Activated T-cell treated with anti-CD3 and anti-CD28 coated beads, Interleukin-2, amount 50 U/mL, for 48 hours (primary cell): ENCODE measurements around the gene KRTAP4-9.
"Not testable (repeated sequence)": the region's sequence is repeated elsewhere in the genome, so short reads cannot be mapped to it uniquely, and the experiment has no call there.

Experiments
- DNase-seq, 2 experiments: peaks; one replicate each; pipeline ENCODE4 v3.0.0-alpha.2; 2020

The KRTAP4-9 gene

GRCh38 chr17:41105347-41105746, at the start of gene KRTAP4-9:
KRTAP4-9 (plus strand) TSS chr17:41105389; CDS start chr17:41105389, 0 bp downstream.
- DNase-seq: not testable (repeated sequence)

- DNase-seq: no peak
These were observed 47.6 kb upstream of the KRTAP4-9 start for GRCh38 chr17:41057547-41057946.

DNA sequence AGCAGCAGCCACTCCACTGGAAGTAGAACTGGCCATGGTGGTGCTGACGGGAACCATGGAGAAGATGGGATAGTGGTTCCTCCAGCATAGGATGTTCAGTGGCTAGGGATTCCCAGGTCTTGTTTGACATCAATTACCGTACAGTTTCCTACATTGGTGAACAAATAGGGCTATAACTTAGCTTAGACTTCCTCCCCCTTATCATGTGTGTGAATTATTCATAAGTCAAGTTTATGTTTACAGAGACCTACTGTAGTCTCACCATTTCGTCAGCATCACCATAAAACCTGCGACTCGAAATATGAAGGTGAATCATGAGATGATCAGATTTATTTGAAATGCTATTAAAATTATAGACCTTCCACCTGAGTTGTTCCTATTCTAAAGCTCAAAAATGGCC, 46.4 kb upstream of the KRTAP4-9 start:
- DNase-seq: no peak

GRCh38 chr17:41059276-41060051, 45.7 kb upstream of the KRTAP4-9 start:
- not testable (repeated sequence) for DNase-seq

- no peak for DNase-seq
These were observed 45.1 kb upstream of the KRTAP4-9 start, which contains the start of gene KRTAP2-3 for GRCh38 chr17:41060052-41060604. KRTAP2-3 (minus strand) TSS chr17:41060114; CDS start chr17:41060050, 64 bp downstream.

DNA sequence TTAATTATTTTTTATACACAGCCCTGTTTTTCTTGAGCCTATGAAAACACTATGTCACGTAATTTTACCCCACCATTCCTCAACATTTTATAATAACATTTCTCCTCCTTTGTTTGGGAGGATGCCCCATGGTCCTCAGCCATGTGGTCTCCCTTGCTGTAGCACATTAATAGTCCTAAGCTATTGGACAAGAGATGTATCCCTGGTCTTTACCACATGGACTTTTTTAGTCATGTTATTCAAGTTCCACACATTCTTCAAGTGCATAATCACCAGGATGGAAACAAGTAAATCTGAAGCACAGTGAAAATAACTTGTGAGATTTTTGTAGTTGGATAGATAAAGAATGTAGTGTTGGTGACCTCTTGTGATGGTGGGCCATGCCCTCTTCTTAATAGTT, 43.2 kb upstream of the KRTAP4-9 start:
- DNase-seq: no peak

DNA sequence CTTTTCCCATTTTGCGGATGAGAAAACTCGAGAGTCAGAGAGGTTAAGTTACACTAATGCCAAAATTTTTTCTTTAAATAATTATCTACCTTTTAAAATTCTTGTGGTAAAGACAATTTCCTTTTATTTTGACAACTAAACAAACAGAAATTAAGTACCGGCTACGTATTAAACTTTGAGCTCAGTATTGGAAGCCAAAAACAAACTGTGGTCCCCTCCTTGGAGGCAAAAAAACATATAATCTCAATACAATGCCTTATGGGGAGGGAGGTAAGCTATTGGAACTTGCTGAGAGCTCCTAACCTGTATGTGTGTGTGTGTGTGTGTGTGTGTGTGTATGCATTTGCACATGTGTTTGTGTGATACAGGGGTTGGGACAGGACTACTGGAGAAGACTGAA, 41.7 kb upstream of the KRTAP4-9 start:
- no peak for DNase-seq

GRCh38 chr17:41064301-41064700, 40.9 kb upstream of the KRTAP4-9 start:
- DNase-seq: no peak

GRCh38 chr17:41065016-41065689, 40.0 kb upstream of the KRTAP4-9 start:
- DNase-seq: not testable (repeated sequence)

DNA sequence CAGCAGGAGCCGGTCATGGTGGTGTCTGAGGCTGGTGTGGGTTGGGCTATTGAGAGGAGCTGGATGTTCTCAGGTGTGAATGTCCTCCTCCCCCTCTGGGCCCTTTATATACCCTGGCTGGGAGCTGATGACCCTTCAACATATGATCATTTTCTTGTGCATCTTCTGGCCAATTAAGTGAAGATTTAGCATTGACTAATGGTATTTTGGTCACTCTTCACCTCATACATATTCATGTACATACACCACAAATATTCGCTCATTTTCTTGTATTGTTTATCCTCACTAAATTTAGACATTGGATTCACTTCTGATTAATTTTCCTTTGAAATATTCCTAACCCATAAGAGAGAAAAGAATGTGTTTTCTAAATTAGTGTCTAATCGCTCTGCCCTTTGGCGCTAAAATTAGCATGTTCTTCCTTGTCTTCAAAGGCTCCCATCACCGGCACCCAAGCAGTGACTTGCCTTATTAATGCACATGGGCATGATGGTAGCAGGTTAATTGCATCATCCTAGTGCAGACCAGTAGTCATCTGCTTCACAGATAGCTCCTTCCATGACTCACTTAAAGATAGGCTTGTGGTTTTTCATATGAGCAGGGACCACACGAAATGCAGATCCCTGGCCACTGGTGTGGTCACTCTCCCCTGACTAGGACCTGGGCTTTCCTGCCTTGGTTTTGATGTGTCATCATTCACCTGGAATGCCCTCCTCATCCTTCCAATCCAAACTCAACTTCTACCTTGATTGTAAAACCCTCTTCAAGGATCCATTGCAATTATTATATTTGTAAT, 39.2 kb upstream of the KRTAP4-9 start, which contains the start of gene KRTAP2-4:
Gene KRTAP2-4, minus strand, starts transcription at position 51 of the 796 bp plus-strand sequence. Its CDS starts 34 bp downstream, at position 17.
- no peak for DNase-seq

DNA sequence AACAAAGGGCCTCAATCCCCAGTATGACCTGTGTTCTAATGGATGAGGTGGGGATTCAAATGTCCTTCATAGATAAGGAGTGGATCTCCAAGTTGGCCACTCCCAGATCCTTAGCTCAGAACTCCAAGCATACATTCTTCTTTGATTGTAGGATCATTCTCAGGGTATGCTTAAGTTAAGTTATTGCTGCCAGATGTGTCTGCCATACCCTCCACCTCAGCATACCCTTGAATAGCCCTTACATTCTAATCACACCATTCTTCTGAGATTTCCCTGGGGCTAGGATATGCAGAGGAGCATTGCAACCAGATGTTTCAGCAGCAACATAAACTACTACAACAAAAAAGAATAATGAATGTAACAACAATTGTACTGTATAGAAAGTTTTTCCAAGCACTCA, 37.9 kb upstream of the KRTAP4-9 start:
- no peak for DNase-seq

DNA sequence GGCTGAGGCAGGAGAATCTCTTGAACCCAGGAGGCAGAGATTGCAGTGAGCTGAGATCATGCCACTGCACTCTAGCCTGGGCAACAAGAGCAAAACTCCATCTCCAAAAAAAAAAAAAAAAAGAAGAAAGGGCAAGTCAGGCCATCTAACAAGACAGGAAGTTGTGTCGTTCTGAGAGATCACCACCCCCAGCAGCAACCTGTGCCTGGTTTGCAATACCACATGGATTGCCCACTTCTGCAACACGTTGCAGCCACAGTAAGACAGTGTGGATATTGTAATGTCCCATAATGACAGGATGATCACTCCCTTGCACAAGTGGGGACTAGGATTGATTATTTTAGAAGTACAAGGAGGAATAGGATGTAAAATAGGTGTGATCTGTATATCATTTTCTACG, 36.2 kb upstream of the KRTAP4-9 start:
- no peak for DNase-seq

- DNase-seq: no peak
These were observed 33.4 kb upstream of the KRTAP4-9 start for GRCh38 chr17:41071606-41072360.

- no peak for DNase-seq
These were observed 31.5 kb upstream of the KRTAP4-9 start for GRCh38 chr17:41073676-41074075.

DNA sequence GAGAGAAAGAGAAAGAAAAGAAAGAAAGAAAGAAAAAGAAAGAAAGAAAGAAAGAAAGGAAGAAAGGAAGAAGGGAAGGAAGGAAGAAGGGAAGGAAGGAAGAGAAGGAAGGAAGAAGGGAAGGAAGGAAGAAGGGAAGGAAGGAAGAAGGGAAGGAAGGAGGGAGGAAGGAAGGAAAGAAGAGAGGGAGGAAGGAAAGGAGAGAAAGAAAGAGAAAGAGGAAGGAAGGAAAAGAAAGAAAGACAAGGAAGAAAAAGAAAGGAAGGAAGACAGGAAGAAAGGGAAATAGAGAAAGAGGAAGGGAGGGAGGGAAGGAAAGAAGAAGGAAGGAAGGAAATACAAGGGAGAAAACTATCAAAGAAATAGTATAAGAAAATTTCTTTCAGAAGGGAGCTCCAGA, 28.4 kb upstream of the KRTAP4-9 start:
- no peak for DNase-seq

DNA sequence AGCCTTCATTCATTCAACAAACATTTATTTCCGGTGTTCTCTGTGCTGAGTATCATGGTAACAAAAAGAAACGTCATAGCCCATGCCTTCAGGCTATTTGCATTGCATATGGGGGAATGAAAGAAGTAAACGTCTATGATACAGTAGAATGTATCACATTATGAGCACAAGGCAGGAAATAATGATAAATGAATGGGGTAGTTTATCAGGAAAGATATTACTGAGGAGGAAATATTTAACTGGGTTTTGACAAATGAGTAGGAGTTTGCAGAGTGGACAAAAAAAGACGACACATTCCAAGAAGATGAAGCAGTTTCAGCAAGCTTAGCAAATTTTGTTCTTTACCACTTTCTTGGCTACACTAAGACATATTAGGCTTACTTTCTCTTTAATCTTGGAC, 22.6 kb upstream of the KRTAP4-9 start:
- no peak for DNase-seq

- not testable (repeated sequence) for DNase-seq
These were observed 21.8 kb upstream of the KRTAP4-9 start for GRCh38 chr17:41083427-41083826.

- not testable (repeated sequence) for DNase-seq
These were observed 20.9 kb upstream of the KRTAP4-9 start, which contains the start of gene KRTAP4-7 for GRCh38 chr17:41084100-41084856. KRTAP4-7 (plus strand) TSS chr17:41084150; CDS start chr17:41084207, 57 bp downstream.

DNA sequence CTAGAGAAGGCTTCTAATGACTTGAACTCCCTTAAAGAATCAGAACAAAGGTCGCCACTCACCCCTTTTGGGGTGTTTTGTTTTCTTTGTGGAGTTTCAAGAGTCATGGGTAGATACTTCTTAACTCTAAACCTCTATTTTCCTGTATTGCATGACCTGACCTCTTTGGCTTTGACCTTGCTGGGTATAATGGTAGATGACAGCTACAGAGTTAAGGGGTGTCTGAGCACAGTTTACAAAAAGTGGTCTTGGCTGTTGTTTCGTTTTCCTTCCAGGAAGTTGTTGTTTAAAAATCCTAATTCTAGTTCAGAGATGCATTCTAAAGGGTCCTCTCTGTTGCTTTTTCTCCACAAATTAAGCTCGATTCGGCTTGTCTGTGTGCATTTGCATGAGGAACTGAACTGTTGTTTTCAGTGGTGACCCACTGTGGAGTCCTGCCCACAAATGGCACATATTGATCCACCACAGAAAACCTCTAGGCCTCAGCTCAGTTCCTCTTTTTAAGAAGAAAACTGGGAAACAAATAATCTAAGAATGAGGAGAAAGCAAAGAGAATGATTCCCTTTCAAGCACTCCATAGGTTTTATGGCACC, 16.3 kb upstream of the KRTAP4-9 start:
- not testable (repeated sequence) for DNase-seq

GRCh38 chr17:41096055-41096454, 9.1 kb upstream of the KRTAP4-9 start:
- no peak for DNase-seq

- no peak for DNase-seq
These were observed 7.1 kb upstream of the KRTAP4-9 start, which contains the start of gene KRTAP4-8 for GRCh38 chr17:41098042-41098441. KRTAP4-8 (minus strand) TSS chr17:41098142; CDS start chr17:41098084, 58 bp downstream.
